Uterus (tissue), 2 donors: ENCODE measurements around the gene SPSB2.

Experiments
- POLR2A ChIP-seq, 2 donors: fragments of 450-650 bp; IDR thresholded peaks; one replicate each; pipeline ENCODE4 v1.6.1; 2016; ENCODE audit warnings: antibody characterized with exemption in 2 of 2, mild to moderate bottlenecking in 1 of 2, moderate library complexity in 1 of 2
- TF ChIP-seq, protein P1 (sequence below), 4 experiments: fragments of 200-600 bp in 2 of 4; fragments of 450-650 bp in 2 of 4; sonication (generic) in 2 of 4; IDR thresholded peaks; one replicate each; pipeline ENCODE4 v1.5.1; 2016 to 2019; ENCODE audit warnings: antibody characterized with exemption in 4 of 4, mild to moderate bottlenecking in 2 of 4, moderate library complexity in 1 of 4

DNA sequence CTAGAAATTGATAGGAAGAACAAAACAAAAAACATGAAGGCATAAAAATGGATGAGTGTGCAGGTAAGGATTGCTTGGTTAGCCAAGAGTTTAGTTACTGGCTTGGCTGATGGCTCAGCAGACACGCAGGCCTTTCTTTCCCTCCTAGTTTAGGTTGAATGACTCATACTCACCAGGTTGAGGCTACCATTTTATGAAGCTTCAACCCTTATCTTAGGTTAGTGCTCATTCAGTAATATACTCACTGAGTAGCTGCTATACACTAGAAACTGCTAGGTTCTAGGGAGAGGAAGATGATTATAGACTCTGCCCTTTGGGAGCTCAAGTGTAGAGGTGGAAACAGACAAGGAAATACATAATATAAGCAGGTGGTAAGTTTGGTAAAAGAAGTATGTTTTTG is 38.8 kb downstream of the SPSB2 start:
- TF ChIP-seq, protein P1, sequence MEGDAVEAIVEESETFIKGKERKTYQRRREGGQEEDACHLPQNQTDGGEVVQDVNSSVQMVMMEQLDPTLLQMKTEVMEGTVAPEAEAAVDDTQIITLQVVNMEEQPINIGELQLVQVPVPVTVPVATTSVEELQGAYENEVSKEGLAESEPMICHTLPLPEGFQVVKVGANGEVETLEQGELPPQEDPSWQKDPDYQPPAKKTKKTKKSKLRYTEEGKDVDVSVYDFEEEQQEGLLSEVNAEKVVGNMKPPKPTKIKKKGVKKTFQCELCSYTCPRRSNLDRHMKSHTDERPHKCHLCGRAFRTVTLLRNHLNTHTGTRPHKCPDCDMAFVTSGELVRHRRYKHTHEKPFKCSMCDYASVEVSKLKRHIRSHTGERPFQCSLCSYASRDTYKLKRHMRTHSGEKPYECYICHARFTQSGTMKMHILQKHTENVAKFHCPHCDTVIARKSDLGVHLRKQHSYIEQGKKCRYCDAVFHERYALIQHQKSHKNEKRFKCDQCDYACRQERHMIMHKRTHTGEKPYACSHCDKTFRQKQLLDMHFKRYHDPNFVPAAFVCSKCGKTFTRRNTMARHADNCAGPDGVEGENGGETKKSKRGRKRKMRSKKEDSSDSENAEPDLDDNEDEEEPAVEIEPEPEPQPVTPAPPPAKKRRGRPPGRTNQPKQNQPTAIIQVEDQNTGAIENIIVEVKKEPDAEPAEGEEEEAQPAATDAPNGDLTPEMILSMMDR (IDR thresholded peaks at IDR 0.05) = no peak
- no peak for TF ChIP-seq POLR2A (IDR thresholded peaks at IDR 0.05)
